Neural progenitor cell (in vitro differentiated cells): ENCODE measurements around the gene EHMT1. TPM values are rescaled to one million over a fixed set of nuclear protein-coding genes. Genes with fewer than 3 reads are reported as not detected.

Source experiments
- DNase-seq: peaks from one replicate; pipeline ENCODE4 v3.0.0-alpha.2; 2016; ENCODE audit warnings: low spot score
- H2AFZ ChIP-seq: fragments of 200-600 bp; sonication (generic); replicated peaks from 2 replicates; pipeline ENCODE4 v1.6.1; 2016; ENCODE audit warnings: antibody characterized with exemption
- H3F3A ChIP-seq: fragments of 200-600 bp; sonication (generic); 2 replicates; pipeline ENCODE4 v1.6.1; 2016; ENCODE audit warnings: antibody characterized with exemption, low read depth
- H3K27ac ChIP-seq: fragments of 200-600 bp; sonication (generic); 2 replicates; pipeline ENCODE4 v1.5.1; 2016; ENCODE audit warnings: mild to moderate bottlenecking
- H3K27me3 ChIP-seq: fragments of 200-600 bp; sonication (generic); 2 replicates; pipeline ENCODE4 v1.6.1; 2016; ENCODE audit warnings: mild to moderate bottlenecking, moderate library complexity
- H3K36me3 ChIP-seq: fragments of 200-600 bp; sonication (generic); 2 replicates; pipeline ENCODE4 v1.5.1; 2016
- H3K4me1 ChIP-seq: fragments of 200-600 bp; sonication (generic); 2 replicates; pipeline ENCODE4 v1.6.1; 2016; ENCODE audit warnings: mixed run types
- H3K4me2 ChIP-seq: fragments of 200-600 bp; sonication (generic); 2 replicates; pipeline ENCODE4 v1.6.1; 2016
- H3K4me3 ChIP-seq: fragments of 200-600 bp; sonication (generic); 2 replicates; pipeline ENCODE4 v1.5.1; 2016
- H3K79me2 ChIP-seq: fragments of 200-600 bp; sonication (generic); 2 replicates; pipeline ENCODE4 v1.6.1; 2016; ENCODE audit warnings: low read depth
- H3K9ac ChIP-seq: fragments of 200-600 bp; sonication (generic); 2 replicates; pipeline ENCODE4 v1.6.1; 2016
- H3K9me3 ChIP-seq: fragments of 200-600 bp; sonication (generic); 2 replicates; pipeline ENCODE4 v1.5.1; 2016; ENCODE audit warnings: low read depth
- H4K20me1 ChIP-seq: fragments of 200-600 bp; sonication (generic); 2 replicates; pipeline ENCODE4 v1.6.1; 2016; ENCODE audit warnings: low read depth
- H3K27ac Mint-ChIP-seq: 3 replicates; pipeline ENCODE4 v1.8.0; 2021; ENCODE audit warnings: mixed read lengths
- H3K27me3 Mint-ChIP-seq: 2 replicates; pipeline ENCODE4 v1.8.0; 2022; ENCODE audit warnings: low read depth, mild to moderate bottlenecking, inconsistent platforms, moderate library complexity, mixed read lengths; ENCODE audit not compliant: insufficient read depth
- H3K36me3 Mint-ChIP-seq: 3 replicates; pipeline ENCODE4 v1.8.0; 2021; ENCODE audit warnings: mixed read lengths
- H3K4me1 Mint-ChIP-seq: 3 replicates; pipeline ENCODE4 v1.8.0; 2021; ENCODE audit warnings: mixed read lengths
- H3K4me3 Mint-ChIP-seq: 3 replicates; pipeline ENCODE4 v1.8.0; 2021; ENCODE audit warnings: mild to moderate bottlenecking, moderate library complexity, mixed read lengths
- H3K9me3 Mint-ChIP-seq: 3 replicates; pipeline ENCODE4 v1.8.0; 2020; ENCODE audit warnings: mixed read lengths
- EZH2 ChIP-seq: fragments of 200-600 bp; sonication (generic); IDR thresholded peaks from 2 replicates; pipeline ENCODE4 v1.6.1; 2017; ENCODE audit warnings: antibody characterized with exemption, mild to moderate bottlenecking, moderate library complexity
- EZH2phosphoT487 ChIP-seq: fragments of 200-600 bp; sonication (generic); IDR thresholded peaks from 2 replicates; pipeline ENCODE4 v1.6.1; 2017; ENCODE audit warnings: antibody characterized with exemption
- total RNA-seq: library from RNA; depleted of rRNA; stranded (reverse); fragments of >200 nt; gene quantifications from 2 replicates; pipeline ENCODE4 v1.2.3, GENCODE V29; 2015; ENCODE audit warnings: low replicate concordance
- TF ChIP-seq, protein P1 (sequence below): fragments of 200-600 bp; sonication (generic); IDR thresholded peaks from 2 replicates; pipeline ENCODE4 v1.5.1; 2017; ENCODE audit warnings: antibody characterized with exemption, mild to moderate bottlenecking

The EHMT1 gene
- total RNA-seq, 1 donor from 2014 or later = 47.8 TPM

DNA sequence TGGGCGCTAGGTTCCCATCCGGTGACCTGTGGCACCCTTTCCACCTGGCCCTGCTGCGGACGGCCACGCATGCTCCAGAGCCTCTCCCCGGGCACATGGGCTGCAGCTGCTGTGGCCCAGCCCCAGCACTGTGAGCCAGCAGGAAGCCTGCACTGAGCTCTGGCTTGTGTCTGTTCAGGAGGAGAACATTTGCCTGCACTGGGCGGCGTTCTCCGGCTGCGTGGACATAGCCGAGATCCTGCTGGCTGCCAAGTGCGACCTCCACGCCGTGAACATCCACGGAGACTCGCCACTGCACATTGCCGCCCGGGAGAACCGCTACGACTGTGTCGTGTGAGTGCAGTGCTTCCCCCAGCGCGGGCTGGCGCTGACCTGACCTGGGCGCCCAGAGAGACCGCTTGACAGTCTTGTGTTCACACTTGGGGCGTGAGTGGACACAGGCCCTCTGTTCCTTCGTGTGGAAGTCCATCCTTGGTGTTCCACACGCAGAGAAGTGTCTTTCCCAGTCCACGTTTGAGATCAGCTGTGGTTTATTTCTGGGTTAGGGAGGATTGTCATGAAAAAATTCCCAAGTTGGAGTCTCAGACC is 192.6 kb downstream of the EHMT1 start:
- DNase-seq = no peak
- Histone ChIP-seq H3K4me1 (no peaks in the 10 kb centered on the region), H3K9ac (no peak overlapping the region), H3K9me3 (no peaks in the 10 kb centered on the region), H2AFZ (no peak overlapping the region), H3K36me3 (no peaks in the 10 kb centered on the region), H3K27ac (no peak overlapping the region), H3K79me2 (no peaks in the 10 kb centered on the region), H4K20me1 (no peaks in the 10 kb centered on the region), H3K4me3 (no peak overlapping the region), H3K27me3 (no peaks in the 10 kb centered on the region), H3K4me2 (no peak overlapping the region), H3F3A (no peaks in the 10 kb centered on the region)
- Mint-ChIP-seq H3K9me3 (peaks cover 3% of the 10 kb centered on the region), H3K27me3 (peaks cover 6% of the 10 kb centered on the region), H3K4me1 (no peaks in the 10 kb centered on the region), H3K36me3 (peaks cover 39% of the 10 kb centered on the region), H3K4me3 (no peak overlapping the region), H3K27ac (no peak overlapping the region)
- no peak for TF ChIP-seq EZH2phosphoT487
- no peak for TF ChIP-seq EZH2
- TF ChIP-seq, protein P1, sequence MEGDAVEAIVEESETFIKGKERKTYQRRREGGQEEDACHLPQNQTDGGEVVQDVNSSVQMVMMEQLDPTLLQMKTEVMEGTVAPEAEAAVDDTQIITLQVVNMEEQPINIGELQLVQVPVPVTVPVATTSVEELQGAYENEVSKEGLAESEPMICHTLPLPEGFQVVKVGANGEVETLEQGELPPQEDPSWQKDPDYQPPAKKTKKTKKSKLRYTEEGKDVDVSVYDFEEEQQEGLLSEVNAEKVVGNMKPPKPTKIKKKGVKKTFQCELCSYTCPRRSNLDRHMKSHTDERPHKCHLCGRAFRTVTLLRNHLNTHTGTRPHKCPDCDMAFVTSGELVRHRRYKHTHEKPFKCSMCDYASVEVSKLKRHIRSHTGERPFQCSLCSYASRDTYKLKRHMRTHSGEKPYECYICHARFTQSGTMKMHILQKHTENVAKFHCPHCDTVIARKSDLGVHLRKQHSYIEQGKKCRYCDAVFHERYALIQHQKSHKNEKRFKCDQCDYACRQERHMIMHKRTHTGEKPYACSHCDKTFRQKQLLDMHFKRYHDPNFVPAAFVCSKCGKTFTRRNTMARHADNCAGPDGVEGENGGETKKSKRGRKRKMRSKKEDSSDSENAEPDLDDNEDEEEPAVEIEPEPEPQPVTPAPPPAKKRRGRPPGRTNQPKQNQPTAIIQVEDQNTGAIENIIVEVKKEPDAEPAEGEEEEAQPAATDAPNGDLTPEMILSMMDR = no peak

DNA sequence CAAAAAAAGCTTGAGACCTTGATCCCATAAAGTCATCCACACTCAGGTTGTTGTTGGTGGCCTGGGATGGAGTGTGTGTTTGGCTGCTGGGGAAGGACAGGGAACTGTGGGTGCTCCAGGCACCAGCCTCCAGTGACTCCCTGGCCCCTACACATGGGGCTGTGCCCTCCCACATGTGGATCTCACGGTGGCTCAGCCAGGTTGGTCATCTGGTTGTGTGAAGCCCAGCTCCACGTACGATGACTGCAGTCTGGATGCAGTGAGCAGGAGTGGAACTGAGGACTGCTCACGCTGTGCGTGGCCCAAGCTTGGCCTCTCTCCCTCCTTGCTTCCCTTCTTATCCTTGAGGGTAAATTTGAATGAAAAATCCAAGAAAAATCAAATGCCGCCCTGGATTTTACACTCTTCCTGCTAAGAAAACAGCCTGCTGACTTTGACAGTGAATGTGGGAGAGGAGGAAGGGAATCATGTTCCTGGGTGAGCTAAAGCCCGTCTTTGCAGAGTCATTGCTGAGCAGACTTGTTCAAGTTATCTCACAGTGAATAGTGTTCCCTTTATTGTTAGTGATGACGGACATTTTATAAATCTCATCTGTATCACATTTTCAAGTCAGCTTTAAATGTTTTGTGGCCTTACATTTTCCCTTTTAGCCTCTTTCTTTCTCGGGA is 193.7 kb downstream of the EHMT1 start:
- H3K27ac Mint-ChIP-seq = no peak overlapping the region
- no peaks in the 10 kb centered on the region for H3K4me1 Mint-ChIP-seq
- peaks cover 42% of the 10 kb centered on the region for H3K36me3 Mint-ChIP-seq
- Histone ChIP-seq H3K27ac (no peak overlapping the region), H3K27me3 (no peaks in the 10 kb centered on the region), H3K36me3 (no peaks in the 10 kb centered on the region), H3K9ac (no peak overlapping the region), H2AFZ (no peak overlapping the region), H3K4me1 (no peaks in the 10 kb centered on the region), H3F3A (no peaks in the 10 kb centered on the region), H3K9me3 (no peaks in the 10 kb centered on the region), H4K20me1 (no peaks in the 10 kb centered on the region), H3K4me3 (no peak overlapping the region), H3K4me2 (no peak overlapping the region), H3K79me2 (no peaks in the 10 kb centered on the region)
- peaks cover 12% of the 10 kb centered on the region for H3K9me3 Mint-ChIP-seq
- DNase-seq = no peak
- H3K27me3 Mint-ChIP-seq = peaks cover 7% of the 10 kb centered on the region
- TF ChIP-seq EZH2phosphoT487 (no peak), EZH2 (no peak)
- TF ChIP-seq, protein P1 = no peak
- no peak overlapping the region for H3K4me3 Mint-ChIP-seq

DNA sequence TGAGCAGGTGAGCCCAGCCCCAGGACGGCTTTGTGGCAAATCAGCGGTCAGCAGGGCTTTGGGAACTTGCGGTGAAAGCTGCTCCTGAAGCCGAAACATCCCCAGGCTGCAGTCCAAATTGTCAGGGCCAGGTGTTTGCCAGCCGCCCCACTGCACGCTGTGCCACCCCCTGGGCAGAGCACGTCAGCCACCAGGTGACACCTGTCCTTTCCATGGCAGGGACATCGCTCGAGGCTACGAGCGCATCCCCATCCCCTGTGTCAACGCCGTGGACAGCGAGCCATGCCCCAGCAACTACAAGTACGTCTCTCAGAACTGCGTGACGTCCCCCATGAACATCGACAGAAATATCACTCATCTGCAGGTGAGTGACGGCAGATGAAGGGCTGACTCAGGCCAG is 194.4 kb downstream of the EHMT1 start:
- H3K4me3 ChIP-seq = no peak overlapping the region
- DNase-seq = no peak
- no peaks in the 10 kb centered on the region for H4K20me1 ChIP-seq
- H3K4me1 Mint-ChIP-seq = no peaks in the 10 kb centered on the region
- peaks cover 11% of the 10 kb centered on the region for H3K27me3 Mint-ChIP-seq
- H3K36me3 ChIP-seq = no peaks in the 10 kb centered on the region
- H3K9me3 Mint-ChIP-seq = peaks cover 19% of the 10 kb centered on the region
- H2AFZ ChIP-seq = no peak overlapping the region
- no peaks in the 10 kb centered on the region for H3K79me2 ChIP-seq
- no peaks in the 10 kb centered on the region for H3K9me3 ChIP-seq
- no peak overlapping the region for H3K4me2 ChIP-seq
- H3K4me1 ChIP-seq = no peaks in the 10 kb centered on the region
- TF ChIP-seq EZH2phosphoT487 (no peak), EZH2 (no peak)
- TF ChIP-seq, protein P1 = no peak
- no peaks in the 10 kb centered on the region for H3F3A ChIP-seq
- no peaks in the 10 kb centered on the region for H3K27me3 ChIP-seq
- H3K27ac ChIP-seq = no peak overlapping the region
- no peak overlapping the region for H3K9ac ChIP-seq
- H3K36me3 Mint-ChIP-seq = peaks cover 49% of the 10 kb centered on the region
- H3K4me3 Mint-ChIP-seq = no peak overlapping the region
- H3K27ac Mint-ChIP-seq = no peak overlapping the region
